ENCODE measurements around the gene OVCH1.
"Not testable (repeated sequence)": the region's sequence is repeated elsewhere in the genome, so short reads cannot be mapped to it uniquely, and the experiment has no call there.

The OVCH1 gene

DNA sequence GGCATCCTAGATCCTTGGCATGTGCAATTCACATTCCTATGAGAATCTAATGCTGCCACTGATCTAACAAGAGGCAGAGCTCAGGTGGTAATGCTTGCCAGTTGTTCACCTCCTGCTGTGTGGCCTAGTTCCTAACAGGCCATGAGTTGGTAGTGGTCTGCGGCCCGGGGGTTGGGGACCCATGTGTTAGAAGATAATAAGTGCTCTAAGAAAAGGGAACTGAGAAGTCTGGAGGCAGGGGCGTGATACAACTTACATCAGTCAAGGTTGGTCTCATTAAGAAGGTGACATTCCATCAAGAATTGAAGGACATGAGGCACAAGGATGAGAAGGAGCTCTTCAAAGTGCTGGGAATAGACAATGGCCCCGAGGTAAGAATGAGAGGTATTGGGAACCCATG, 49.3 kb downstream of the OVCH1 start:
- H3K4me3 ChIP-seq (ENCODE audit: low read depth, low read length) = no peak overlapping the region
- TF ChIP-seq, protein P1, sequence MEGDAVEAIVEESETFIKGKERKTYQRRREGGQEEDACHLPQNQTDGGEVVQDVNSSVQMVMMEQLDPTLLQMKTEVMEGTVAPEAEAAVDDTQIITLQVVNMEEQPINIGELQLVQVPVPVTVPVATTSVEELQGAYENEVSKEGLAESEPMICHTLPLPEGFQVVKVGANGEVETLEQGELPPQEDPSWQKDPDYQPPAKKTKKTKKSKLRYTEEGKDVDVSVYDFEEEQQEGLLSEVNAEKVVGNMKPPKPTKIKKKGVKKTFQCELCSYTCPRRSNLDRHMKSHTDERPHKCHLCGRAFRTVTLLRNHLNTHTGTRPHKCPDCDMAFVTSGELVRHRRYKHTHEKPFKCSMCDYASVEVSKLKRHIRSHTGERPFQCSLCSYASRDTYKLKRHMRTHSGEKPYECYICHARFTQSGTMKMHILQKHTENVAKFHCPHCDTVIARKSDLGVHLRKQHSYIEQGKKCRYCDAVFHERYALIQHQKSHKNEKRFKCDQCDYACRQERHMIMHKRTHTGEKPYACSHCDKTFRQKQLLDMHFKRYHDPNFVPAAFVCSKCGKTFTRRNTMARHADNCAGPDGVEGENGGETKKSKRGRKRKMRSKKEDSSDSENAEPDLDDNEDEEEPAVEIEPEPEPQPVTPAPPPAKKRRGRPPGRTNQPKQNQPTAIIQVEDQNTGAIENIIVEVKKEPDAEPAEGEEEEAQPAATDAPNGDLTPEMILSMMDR (IDR thresholded peaks at IDR 0.05; ENCODE audit: insufficient read depth, low read length, missing control alignments) = no peak
- CTCF ChIA-PET = no interaction called here
- DNase-seq (ENCODE audit: low read depth, low spot score) = no peak
- POLR2A ChIA-PET = no interaction called here

DNA sequence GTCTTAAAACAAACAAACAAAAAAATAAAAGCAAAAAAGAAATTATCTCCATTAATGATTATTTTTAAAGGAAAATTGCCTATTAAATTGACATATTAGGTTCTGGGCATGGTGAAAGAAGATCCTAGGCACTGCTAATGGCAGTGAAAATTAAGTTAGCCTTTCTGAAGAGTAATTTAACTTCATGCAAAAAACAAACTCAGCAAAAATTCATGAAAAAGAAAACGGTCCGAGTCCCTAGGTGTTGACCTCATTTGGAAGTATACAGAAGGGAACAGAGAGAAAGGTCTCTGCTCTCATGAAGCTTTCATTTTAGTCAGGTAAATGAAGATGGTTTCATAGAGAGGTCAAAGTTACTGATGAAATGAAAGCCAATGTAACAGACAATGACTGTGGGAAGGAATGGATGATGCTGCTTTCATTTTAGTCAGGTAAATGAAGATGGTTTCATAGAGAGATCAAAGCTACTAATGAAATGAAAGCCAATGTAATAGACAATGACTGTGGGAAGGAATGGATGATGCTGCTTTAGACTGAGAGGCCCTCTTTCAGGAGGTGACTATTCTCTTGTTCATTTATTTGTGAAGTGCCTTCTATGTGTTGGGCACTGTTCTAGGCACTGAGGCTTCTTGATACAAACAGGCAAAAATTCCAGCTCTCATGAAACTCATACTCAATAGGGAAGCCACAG, 50.1 kb downstream of the OVCH1 start:
- CTCF ChIA-PET = no interaction called here
- DNase-seq (ENCODE audit: low read depth, low spot score) = no peak
- TF ChIP-seq, protein P1 (IDR thresholded peaks at IDR 0.05; ENCODE audit: insufficient read depth, low read length, missing control alignments) = no peak
- POLR2A ChIA-PET = no interaction called here
- H3K4me3 ChIP-seq (ENCODE audit: low read depth, low read length) = no peak overlapping the region

DNA sequence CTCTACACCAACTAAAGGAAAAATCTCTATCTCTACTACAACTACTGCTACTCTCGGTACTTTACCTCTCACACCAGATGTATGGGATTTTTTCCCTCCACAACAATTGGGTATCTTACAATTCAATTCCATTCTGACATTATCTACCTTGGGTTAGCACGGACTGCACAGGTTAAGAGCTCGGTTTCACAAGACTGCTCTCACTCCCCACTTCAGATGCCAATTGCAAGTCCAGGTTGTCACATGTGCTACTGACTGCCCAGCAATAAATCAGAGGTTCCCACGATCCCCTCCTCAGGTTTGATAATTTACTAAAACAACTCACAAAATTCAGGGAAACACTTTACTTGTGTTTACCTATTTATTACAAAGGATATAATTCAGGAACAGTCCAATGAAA, 58.0 kb downstream of the OVCH1 start:
- CTCF ChIA-PET = no interaction called here
- POLR2A ChIA-PET = no interaction called here
- TF ChIP-seq, protein P1 (IDR thresholded peaks at IDR 0.05; ENCODE audit: insufficient read depth, low read length, missing control alignments) = no peak
- no peak for DNase-seq (ENCODE audit: low read depth, low spot score)
- H3K4me3 ChIP-seq (ENCODE audit: low read depth, low read length) = no peak overlapping the region

DNA sequence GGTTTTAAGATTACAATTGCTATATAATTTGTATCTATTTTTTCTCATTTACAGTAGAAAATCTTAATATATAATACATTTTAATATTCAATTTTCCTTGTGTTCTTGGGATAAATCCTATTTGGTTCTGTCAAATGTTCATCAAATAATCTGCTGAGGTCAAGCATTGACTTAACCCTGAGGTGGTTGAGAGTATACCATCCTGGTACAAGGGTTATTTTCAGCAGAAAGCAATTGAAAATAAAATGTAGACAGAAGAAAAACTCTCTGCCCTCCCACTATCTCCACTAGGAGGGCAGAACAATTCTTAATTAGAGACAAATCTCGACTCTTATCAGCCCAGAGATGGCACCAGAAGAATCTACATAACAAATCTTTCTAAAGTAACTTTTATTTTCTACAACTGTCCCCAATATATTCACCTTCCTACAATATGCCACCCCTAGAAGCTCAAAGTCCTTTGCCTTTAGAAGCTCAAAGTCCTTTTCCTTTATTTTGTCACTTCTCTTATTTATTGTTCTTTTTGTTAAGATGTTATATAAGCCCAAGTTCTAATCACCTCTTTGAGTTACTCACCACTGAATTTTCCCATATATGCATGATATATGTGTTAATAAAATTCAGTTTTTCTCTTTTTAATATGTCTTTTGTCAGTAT, 58.6 kb downstream of the OVCH1 start:
- CTCF ChIA-PET = no interaction called here

DNA sequence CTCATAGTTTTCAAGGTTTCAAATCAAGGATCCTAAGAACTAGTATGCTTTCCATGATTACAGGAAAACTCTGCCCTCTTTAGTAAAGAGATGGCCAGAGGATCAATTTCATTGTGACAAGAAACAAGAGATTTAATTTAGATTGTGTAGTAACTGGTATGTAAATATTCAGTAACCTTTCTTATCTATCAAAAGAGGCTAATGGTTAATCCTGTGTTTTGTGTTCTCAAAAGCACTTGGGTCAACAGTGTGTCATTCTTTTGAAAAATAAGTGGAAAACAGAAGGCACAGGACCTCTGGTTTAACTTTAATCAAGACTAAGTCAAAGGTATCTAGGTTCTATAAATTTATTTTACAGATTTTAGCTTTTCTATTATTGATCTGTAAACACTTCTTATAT, 59.9 kb downstream of the OVCH1 start:
- TF ChIP-seq, protein P1 (IDR thresholded peaks at IDR 0.05; ENCODE audit: insufficient read depth, low read length, missing control alignments) = no peak
- DNase-seq (ENCODE audit: low read depth, low spot score) = no peak
- ChIA-PET CTCF (no interaction called here), POLR2A (no interaction called here)
- H3K4me3 ChIP-seq (ENCODE audit: low read depth, low read length) = no peak overlapping the region

More for the DNA sequence above, 58.6 kb downstream of the OVCH1 start:
- POLR2A ChIA-PET = no interaction called here
- no peak for DNase-seq (ENCODE audit: low read depth, low spot score)
- TF ChIP-seq, protein P1 (IDR thresholded peaks at IDR 0.05; ENCODE audit: insufficient read depth, low read length, missing control alignments) = no peak
- H3K4me3 ChIP-seq (ENCODE audit: low read depth, low read length) = no peak overlapping the region

DNA sequence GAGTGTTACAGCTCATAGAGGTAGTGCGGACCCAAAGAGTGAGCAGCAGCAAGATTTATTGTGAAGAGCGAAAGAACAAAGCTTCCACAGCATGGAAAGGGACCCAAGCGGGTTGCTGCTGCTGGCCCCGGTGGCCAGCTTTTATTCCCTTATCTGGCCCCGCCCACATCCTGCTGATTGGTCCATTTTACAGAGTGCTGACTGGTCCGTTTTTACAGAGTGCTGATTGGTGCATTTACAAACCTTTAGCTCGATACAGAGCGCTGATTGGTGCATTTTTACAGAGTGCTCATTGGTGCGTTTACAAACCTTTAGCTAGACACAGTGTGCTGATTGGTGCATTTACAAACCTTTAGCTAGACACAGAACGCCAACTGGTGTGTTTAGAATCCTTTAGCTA, 60.7 kb downstream of the OVCH1 start:
- DNase-seq (ENCODE audit: low read depth, low spot score); CTCF ChIA-PET; H3K4me3 ChIP-seq (ENCODE audit: low read depth, low read length); POLR2A ChIA-PET: not testable (repeated sequence)

DNA sequence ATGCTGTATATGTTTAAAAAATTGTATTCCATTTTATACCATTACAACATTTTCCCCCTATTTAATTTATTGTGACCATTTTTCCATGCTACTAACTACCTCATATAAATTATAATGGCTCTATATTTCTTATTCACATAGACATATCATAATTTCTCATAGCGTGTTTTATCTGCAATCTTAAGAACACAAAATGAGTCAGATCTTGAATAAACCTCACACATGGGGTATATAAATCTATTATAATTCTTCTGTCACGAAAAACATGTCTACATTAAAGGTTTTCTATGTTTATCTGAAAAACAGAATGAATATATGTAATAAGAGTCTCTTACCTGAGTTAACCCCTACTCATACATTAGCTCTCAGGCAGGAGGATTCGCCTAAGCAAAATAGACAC, 66.0 kb downstream of the OVCH1 start:
- POLR2A ChIA-PET = no interaction called here
- CTCF ChIA-PET = no interaction called here
- no peak for DNase-seq (ENCODE audit: low read depth, low spot score)

More for the DNA sequence above, 66.0 kb downstream of the OVCH1 start:
- TF ChIP-seq, protein P1 (IDR thresholded peaks at IDR 0.05; ENCODE audit: insufficient read depth, low read length, missing control alignments) = no peak
- no peak overlapping the region for H3K4me3 ChIP-seq (ENCODE audit: low read depth, low read length)
